Muscle layer of colon (tissue), 2 donors: ENCODE results near the gene TAF11.
A peak's percentile ranks its signal among the peaks of the same experiment; 100 is the strongest.
"Not testable (repeated sequence)": the region's sequence is repeated elsewhere in the genome, so short reads cannot be mapped to it uniquely, and the experiment has no call there.

Source experiments
- H3K27ac ChIP-seq: one replicate; pipeline ENCODE4 v1.7.0; 2013; ENCODE audit warnings: low read depth, mild to moderate bottlenecking, low read length, moderate library complexity
- H3K27me3 ChIP-seq, 2 donors: one replicate each; pipeline ENCODE4 v1.7.0; 2013; ENCODE audit warnings: low read length in 2 of 2, mild to moderate bottlenecking in 2 of 2; ENCODE audit not compliant: insufficient read depth in 2 of 2, control insufficient read depth in 1 of 2
- H3K36me3 ChIP-seq: one replicate; pipeline ENCODE4 v1.7.0; 2013; ENCODE audit warnings: mild to moderate bottlenecking, low read length; ENCODE audit not compliant: insufficient read depth
- H3K4me1 ChIP-seq: one replicate; pipeline ENCODE4 v1.7.0; 2013; ENCODE audit warnings: mild to moderate bottlenecking, low read length; ENCODE audit not compliant: insufficient read depth
- H3K4me3 ChIP-seq, 2 donors: one replicate each; pipeline ENCODE4 v1.7.0; 2013; ENCODE audit warnings: low read length in 2 of 2, low read depth in 1 of 2, mild to moderate bottlenecking in 1 of 2, moderate library complexity in 1 of 2
- H3K9ac ChIP-seq: one replicate; pipeline ENCODE4 v1.7.0; 2013; ENCODE audit warnings: low read length
- H3K9me3 ChIP-seq: one replicate; pipeline ENCODE4 v1.7.0; 2013; ENCODE audit warnings: mild to moderate bottlenecking, low read length
- donor health status: abdominal sarcoma.
- donor health status: Adenocarcinoma of cecum.

The TAF11 gene, protein sequence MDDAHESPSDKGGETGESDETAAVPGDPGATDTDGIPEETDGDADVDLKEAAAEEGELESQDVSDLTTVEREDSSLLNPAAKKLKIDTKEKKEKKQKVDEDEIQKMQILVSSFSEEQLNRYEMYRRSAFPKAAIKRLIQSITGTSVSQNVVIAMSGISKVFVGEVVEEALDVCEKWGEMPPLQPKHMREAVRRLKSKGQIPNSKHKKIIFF

DNA sequence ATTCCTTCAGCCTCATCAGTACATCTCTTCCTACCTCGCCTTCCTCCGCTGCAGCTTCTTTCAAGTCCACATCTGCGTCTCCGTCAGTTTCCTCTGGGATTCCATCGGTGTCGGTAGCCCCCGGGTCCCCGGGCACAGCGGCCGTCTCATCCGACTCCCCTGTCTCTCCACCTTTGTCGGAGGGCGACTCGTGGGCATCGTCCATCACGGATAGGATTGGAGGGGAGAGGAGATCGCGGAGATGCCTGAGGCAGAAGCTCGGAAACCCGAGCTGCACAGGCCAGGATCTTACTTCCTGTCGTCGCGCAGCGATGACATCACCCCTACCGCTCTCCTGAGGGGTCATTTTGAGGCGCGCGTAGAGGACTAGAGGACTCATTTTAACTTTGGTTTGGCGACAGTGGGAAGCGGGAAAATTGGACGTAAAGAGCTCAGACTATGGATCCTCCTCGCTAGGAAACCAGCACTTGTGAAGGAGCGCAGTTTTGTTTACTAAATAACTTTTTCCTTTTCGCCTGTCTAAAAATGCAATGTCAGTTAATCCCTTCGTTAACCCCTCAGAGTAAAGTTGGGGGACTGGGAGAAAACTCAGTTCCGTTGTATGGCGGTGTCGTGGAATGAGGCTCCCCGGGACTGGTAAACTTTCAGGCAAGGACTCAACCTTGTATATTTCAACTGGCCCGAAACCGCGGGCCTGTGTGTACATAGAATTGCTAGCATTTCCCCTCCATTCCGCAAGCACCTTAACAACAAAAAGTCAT lies at the start of gene TAF11:
TSS of gene TAF11 (minus strand) at position 290 of the 761 bp plus-strand sequence. CDS start at position 205, 85 bp downstream.
- no peaks in the 10 kb centered on the region for H3K27me3 ChIP-seq
- peak within 1 kb of the TSS; percentile 99 for H3K27ac ChIP-seq
- peaks cover 16% of the 10 kb centered on the region for H3K4me1 ChIP-seq
- H3K9ac ChIP-seq, result peak within 1 kb of the TSS; percentile 88
- H3K36me3 ChIP-seq, result no peaks in the 10 kb centered on the region
- no peaks in the 10 kb centered on the region for H3K9me3 ChIP-seq
- peak within 1 kb of the TSS; percentile 86 to 97 for H3K4me3 ChIP-seq

DNA sequence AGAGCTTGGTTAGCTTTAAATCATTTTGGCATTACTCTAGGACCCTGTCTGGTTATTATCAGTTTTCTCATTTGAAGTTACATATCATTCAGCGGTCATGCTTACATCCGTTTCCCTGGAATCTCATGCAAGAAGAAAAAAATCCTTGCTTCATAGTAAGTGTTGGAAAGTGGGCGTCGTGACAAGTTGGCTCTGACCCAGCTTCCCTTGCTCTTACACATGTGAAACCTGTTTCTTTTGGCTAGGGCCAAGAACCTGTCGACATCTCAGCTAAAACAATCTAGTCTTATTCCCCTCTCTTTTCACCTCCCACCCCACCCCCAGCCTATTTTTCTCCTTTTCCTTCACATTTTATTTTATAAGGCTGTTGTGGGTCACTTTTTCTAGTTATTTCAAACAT lies 46.7 kb upstream of the TAF11 start:
- Histone ChIP-seq H3K27ac (no peak overlapping the region), H3K4me1 (peaks cover 12% of the 10 kb centered on the region)

DNA sequence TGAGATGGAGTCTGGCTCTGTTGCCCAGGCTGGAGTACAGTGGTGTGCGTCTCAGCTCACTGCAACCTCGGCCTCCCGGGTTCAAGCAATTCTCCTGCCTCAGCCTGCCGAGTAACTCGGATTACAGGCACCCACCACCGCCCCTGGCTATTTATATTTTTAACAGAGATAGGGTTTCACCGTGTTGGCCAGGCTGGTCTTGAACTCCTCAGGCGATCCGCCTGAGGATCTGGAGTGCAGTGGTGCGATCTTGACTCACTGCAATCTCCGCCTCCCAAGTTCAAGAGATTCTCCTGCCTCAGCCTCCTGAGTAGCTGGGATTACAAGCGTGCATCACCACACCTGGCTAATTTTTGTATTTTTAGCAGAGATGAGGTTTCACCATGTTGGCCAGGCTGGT lies 44.4 kb upstream of the TAF11 start:
- H3K27me3 ChIP-seq, H3K27ac ChIP-seq, H3K4me3 ChIP-seq, H3K36me3 ChIP-seq, H3K9me3 ChIP-seq, H3K9ac ChIP-seq: not testable (repeated sequence)
- H3K4me1 ChIP-seq, result peaks cover 12% of the 10 kb centered on the region

More for the DNA sequence above, 46.7 kb upstream of the TAF11 start:
- no peak overlapping the region for H3K9ac ChIP-seq
- no peaks in the 10 kb centered on the region for H3K9me3 ChIP-seq
- no peak overlapping the region for H3K4me3 ChIP-seq
- no peaks in the 10 kb centered on the region for H3K36me3 ChIP-seq
- no peaks in the 10 kb centered on the region for H3K27me3 ChIP-seq

DNA sequence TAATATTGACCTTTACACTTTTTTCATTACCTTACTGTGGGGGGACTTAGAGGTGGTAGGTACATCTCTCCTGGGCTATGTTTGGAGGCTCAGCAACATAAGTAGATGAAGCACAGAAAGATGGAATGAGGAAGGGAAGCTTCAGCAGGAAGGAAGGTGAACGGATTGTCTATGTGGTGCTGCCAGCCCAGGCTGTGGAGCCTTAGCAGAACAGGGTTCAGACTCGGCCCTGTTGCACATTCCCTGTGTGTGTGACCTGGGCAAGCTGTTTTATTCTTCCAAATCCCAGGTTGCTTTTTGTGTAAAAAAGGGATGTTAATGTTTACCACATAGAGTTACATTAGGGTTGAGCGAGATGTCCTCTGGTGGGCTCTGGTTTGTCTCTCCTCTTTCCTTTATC lies 42.4 kb upstream of the TAF11 start:
- no peak overlapping the region for H3K9ac ChIP-seq

DNA sequence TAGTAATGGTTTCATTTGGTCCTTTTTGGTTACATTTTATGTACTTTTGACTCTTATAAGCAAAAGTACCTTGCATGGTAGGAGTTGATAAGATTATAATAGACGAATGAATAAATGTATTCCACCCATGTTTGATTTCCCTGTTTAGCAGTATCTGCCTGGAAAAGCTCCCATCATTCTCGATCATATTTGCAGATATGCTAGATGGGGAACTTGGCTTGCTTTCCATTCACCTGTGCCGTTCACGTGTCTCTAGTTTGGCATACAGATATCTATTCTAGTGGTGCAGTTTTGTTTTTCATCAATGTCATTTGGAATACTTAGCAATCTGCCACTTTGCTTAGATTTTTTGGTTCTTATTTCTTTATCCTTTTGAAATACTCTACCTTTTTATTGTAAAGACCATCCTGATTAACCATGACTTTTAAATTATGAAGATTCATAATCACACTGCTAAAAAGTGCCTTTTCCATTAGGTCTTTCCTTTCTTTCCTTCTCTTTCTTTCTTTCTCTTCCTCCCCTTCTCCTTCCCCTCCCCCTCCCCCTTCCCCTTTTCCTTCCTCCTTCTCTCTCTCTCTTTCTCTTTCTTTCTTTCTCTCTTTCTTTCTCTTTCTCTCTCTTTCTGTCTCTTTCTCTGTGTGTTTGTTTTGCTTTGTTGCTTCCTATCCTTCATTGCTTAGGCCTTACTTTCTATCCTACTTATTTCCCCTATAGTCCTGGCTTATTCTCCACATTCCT lies 41.6 kb upstream of the TAF11 start:
- no peaks in the 10 kb centered on the region for H3K36me3 ChIP-seq
- no peaks in the 10 kb centered on the region for H3K9me3 ChIP-seq
- H3K27me3 ChIP-seq, result no peaks in the 10 kb centered on the region
- no peak overlapping the region for H3K27ac ChIP-seq
- peaks cover 22% of the 10 kb centered on the region for H3K4me1 ChIP-seq
- H3K9ac ChIP-seq, result no peak overlapping the region
- H3K4me3 ChIP-seq, result no peak overlapping the region

More for the DNA sequence above, 42.4 kb upstream of the TAF11 start:
- no peak overlapping the region for H3K27ac ChIP-seq
- peaks cover 23% of the 10 kb centered on the region for H3K4me1 ChIP-seq
- no peaks in the 10 kb centered on the region for H3K27me3 ChIP-seq
- H3K36me3 ChIP-seq, result no peaks in the 10 kb centered on the region
- H3K9me3 ChIP-seq, result no peaks in the 10 kb centered on the region
- H3K4me3 ChIP-seq, result no peak overlapping the region

DNA sequence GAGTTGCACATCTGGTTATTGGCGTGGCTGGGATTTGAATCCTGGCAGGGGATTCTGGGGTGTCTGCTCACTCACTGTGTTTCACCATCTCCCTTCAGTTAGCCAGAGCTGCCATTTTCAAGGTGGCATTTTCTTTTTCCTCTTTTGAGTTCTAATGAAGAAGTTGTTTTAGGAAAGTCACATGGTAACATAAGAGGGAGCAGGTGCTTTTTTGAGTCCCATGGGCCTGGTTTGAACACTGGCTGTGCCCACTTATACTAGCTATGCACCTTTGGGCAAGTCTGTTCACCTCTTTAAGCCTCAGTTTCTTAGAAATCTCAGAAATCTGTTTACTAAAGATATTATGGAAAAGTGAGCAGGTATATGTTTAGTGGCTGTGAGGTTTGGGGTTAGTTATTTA lies 40.9 kb upstream of the TAF11 start:
- H3K4me3 ChIP-seq, result no peak overlapping the region
- H3K9ac ChIP-seq, result no peak overlapping the region
- no peak overlapping the region for H3K27ac ChIP-seq
- no peaks in the 10 kb centered on the region for H3K27me3 ChIP-seq
- peaks cover 27% of the 10 kb centered on the region for H3K4me1 ChIP-seq
- no peaks in the 10 kb centered on the region for H3K9me3 ChIP-seq
- no peaks in the 10 kb centered on the region for H3K36me3 ChIP-seq

DNA sequence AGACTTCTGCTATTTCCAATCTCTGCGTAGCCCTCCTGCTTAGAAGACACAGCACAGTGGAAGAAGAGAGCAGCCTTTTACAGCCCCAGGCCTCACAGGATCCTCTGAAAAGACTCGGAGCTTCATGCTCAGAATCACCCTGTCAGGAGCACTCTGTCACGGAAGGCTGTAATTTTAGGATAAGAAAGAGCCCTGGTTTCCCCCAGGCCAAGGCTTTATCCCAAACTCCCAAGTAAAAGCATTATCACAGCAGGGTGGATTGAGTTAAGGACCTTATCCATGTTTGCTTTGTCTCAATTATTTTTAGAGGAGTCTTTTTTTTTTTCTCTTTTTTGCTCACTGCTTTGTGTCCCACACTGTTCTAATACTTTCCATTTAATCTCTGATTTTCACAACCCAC lies 40.4 kb upstream of the TAF11 start:
- H3K9ac ChIP-seq, result no peak overlapping the region
- H3K4me3 ChIP-seq, result no peak overlapping the region
- peaks cover 32% of the 10 kb centered on the region for H3K4me1 ChIP-seq
- no peaks in the 10 kb centered on the region for H3K36me3 ChIP-seq
- H3K27ac ChIP-seq, result no peak overlapping the region
- no peaks in the 10 kb centered on the region for H3K9me3 ChIP-seq
- H3K27me3 ChIP-seq, result no peaks in the 10 kb centered on the region

DNA sequence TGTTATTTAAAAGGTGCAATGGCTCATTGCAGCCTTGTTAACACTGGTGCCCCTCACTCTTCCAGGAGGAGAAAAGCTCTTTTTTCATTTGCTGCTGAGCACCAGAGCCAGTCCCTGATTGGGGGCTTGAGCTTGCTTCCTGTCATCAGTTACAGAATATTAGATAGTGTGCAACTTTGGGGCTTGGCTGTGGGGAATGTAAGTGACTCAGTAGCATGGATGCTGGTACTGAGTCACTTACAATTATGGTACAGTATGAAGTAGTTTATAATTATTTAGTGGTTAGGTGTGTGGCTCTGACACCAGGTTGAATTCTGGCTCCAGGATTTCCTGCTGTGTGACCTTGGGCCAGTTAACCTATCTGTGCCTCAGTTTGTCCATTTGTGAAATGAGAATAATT lies 38.8 kb upstream of the TAF11 start:
- H3K27ac ChIP-seq, result no peak overlapping the region
- H3K9ac ChIP-seq, result no peak overlapping the region
- H3K9me3 ChIP-seq, result no peaks in the 10 kb centered on the region
- no peaks in the 10 kb centered on the region for H3K36me3 ChIP-seq
- H3K4me1 ChIP-seq, result peaks cover 37% of the 10 kb centered on the region
- H3K27me3 ChIP-seq, result no peaks in the 10 kb centered on the region
- H3K4me3 ChIP-seq, result no peak overlapping the region

DNA sequence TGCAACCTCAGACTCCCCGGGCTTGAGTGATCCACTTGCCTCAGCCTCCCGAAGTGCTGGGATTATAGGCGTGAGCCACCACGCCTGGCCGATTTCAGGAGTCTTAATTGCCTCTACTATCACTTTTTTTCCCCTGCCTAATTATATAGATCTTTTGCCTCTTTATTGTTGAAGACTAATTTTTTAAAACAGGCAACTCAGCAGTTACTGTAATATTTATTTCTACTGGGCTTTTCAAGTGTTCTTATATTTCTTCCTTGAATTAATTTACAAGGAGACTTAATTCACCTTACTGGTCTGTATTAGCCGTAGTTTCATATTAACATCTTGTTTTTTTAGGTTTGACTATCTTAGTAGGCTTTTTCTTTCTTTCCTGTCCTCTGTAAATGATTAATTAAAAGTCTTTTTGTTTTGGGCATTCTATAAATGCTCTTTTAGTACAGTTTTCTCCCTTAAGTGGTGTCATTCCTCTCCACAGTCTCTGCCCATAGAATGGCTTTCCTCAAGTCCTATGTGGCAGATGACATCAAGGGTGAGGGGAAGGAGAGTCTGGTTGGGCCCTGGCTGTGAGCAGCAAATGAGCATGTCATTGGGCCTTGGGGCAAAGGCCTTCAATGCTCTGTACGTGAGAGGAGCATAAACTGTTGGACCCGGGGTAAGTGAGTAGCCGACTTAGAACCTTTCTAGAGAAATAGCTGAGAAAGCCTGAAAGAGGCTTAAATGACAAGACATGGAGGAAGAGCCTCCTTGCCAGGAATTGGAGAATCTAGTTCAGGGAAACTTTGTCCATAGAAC lies 37.2 kb upstream of the TAF11 start:
- no peak overlapping the region for H3K9ac ChIP-seq
- H3K27ac ChIP-seq, result no peak overlapping the region
- no peak overlapping the region for H3K4me3 ChIP-seq
- no peaks in the 10 kb centered on the region for H3K36me3 ChIP-seq
- H3K27me3 ChIP-seq, result no peaks in the 10 kb centered on the region
- no peaks in the 10 kb centered on the region for H3K9me3 ChIP-seq
- peaks cover 37% of the 10 kb centered on the region for H3K4me1 ChIP-seq

DNA sequence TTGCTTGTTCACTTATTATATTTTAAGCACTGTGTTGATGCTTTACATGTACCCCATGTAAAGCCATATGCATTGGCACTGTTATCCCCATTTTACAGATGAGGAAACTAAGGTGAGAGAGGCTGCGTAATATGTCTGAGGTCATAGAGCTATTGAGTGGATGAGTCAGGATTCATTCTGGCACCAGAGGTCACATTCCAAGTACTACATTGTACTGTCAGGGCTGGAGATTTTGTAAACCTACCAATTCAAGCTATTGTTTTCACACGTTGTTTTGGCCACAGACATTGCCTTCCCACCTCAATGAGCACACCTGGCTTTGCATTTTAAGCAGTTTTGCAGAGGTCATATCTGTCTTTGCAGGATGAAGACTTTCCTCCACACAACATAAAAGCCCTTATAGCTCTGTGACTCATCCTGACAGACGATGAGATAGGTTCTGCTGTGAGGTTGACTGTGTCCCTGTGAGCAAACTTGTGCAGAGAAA lies 34.4 kb upstream of the TAF11 start:
- H3K4me3 ChIP-seq, result no peak overlapping the region
- no peaks in the 10 kb centered on the region for H3K27me3 ChIP-seq
- no peaks in the 10 kb centered on the region for H3K9me3 ChIP-seq
- H3K36me3 ChIP-seq, result no peaks in the 10 kb centered on the region
- no peak overlapping the region for H3K9ac ChIP-seq
- no peak overlapping the region for H3K27ac ChIP-seq
- peaks cover 46% of the 10 kb centered on the region for H3K4me1 ChIP-seq

DNA sequence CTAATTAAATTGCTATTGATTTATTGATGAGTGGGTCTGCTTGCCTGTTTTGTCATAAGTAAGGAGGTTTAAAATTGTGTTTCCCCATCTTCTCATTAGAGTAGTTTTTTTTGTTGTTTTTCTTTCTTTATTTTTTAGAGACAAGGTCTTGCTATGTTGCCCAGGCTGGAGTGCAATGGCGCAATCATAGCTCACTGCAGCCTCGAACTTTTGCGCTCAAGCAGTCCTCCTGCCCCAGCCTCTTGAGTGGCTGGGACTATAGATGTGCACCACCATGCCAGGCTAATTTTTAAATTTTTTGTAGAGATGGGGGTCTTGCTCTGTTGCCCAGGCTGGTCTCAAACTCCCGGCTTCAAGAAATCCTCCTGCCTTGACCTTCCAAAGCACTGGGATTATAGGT lies 32.3 kb upstream of the TAF11 start:
- Histone ChIP-seq H3K36me3 (no peaks in the 10 kb centered on the region), H3K4me1 (peaks cover 32% of the 10 kb centered on the region), H3K4me3 (no peak overlapping the region), H3K27ac (no peak overlapping the region), H3K9me3 (no peaks in the 10 kb centered on the region), H3K9ac (no peak overlapping the region), H3K27me3 (no peaks in the 10 kb centered on the region)
